HEK293 (cell line): ENCODE measurements around the gene STK40.

Experiments
- GLI2 ChIP-seq: fragments of 450-650 bp; formaldehyde crosslinking; IDR thresholded peaks from 2 replicates; pipeline ENCODE4; 2017; ENCODE audit warnings: missing biosample characterization, missing genetic modification characterization, low read depth, borderline replicate concordance
- KLF7 ChIP-seq: fragments of 450-650 bp; formaldehyde crosslinking; IDR thresholded peaks from 2 replicates; pipeline ENCODE4 v1.5.1; 2016; ENCODE audit warnings: missing biosample characterization, missing genetic modification characterization, borderline replicate concordance
- MYNN ChIP-seq: fragments of 450-650 bp; formaldehyde crosslinking; IDR thresholded peaks from 2 replicates; pipeline ENCODE4 v1.5.1; 2016; ENCODE audit warnings: missing biosample characterization, missing genetic modification characterization, borderline replicate concordance
- MZF1 ChIP-seq: fragments of 450-650 bp; formaldehyde crosslinking; IDR thresholded peaks from 2 replicates; pipeline ENCODE4 v1.5.1; 2017; ENCODE audit warnings: missing biosample characterization, missing genetic modification characterization, borderline replicate concordance
- RBAK ChIP-seq: fragments of 450-650 bp; formaldehyde crosslinking; IDR thresholded peaks from 2 replicates; pipeline ENCODE4 v1.5.1; 2016; ENCODE audit warnings: missing biosample characterization, missing genetic modification characterization
- SALL2 ChIP-seq: fragments of 450-650 bp; formaldehyde crosslinking; IDR thresholded peaks from 2 replicates; pipeline ENCODE4 v1.5.0; 2017; ENCODE audit warnings: missing biosample characterization, mild to moderate bottlenecking, missing genetic modification characterization, borderline replicate concordance
- SETDB1 ChIP-seq: IDR thresholded peaks from one replicate; pipeline ENCODE4 v1.6.1; 2017; ENCODE audit warnings: mild to moderate bottlenecking, low read length, moderate library complexity, mixed read lengths; ENCODE audit not compliant: insufficient read length
- SP7 ChIP-seq: fragments of 450-650 bp; formaldehyde crosslinking; IDR thresholded peaks from 2 replicates; pipeline ENCODE4 v1.5.1; 2016; ENCODE audit warnings: missing biosample characterization, missing genetic modification characterization
- ZBTB21 ChIP-seq: fragments of 450-650 bp; formaldehyde crosslinking; IDR thresholded peaks from 2 replicates; pipeline ENCODE4 v1.5.1; 2017; ENCODE audit warnings: missing biosample characterization, missing genetic modification characterization
- ZBTB7A ChIP-seq: fragments of 450-650 bp; formaldehyde crosslinking; IDR thresholded peaks from 2 replicates; pipeline ENCODE4 v1.5.1; 2016; ENCODE audit warnings: low read depth, missing biosample characterization, missing genetic modification characterization
- ZFP3 ChIP-seq: fragments of 450-650 bp; formaldehyde crosslinking; IDR thresholded peaks from 2 replicates; pipeline ENCODE4 v1.5.1; 2016; ENCODE audit warnings: low read depth, missing biosample characterization, missing genetic modification characterization
- ZFP41 ChIP-seq: fragments of 450-650 bp; formaldehyde crosslinking; IDR thresholded peaks from 2 replicates; pipeline ENCODE4 v1.5.1; 2016; ENCODE audit warnings: missing biosample characterization, missing genetic modification characterization, borderline replicate concordance
- ZNF211 ChIP-seq: fragments of 450-650 bp; formaldehyde crosslinking; IDR thresholded peaks from 2 replicates; pipeline ENCODE4 v1.5.1; 2016; ENCODE audit warnings: low read depth, missing biosample characterization, missing genetic modification characterization
- ZNF214 ChIP-seq: fragments of 450-650 bp; formaldehyde crosslinking; IDR thresholded peaks from 2 replicates; pipeline ENCODE4 v1.5.1; 2017; ENCODE audit warnings: missing biosample characterization, mild to moderate bottlenecking, missing genetic modification characterization, borderline replicate concordance
- ZNF248 ChIP-seq: fragments of 450-650 bp; formaldehyde crosslinking; IDR thresholded peaks from 2 replicates; pipeline ENCODE4 v1.5.1; 2017; ENCODE audit warnings: missing biosample characterization, missing genetic modification characterization
- ZNF292 ChIP-seq: fragments of 450-650 bp; formaldehyde crosslinking; IDR thresholded peaks from 2 replicates; pipeline ENCODE4 v1.5.1; 2016; ENCODE audit warnings: low read depth, missing biosample characterization, missing genetic modification characterization, borderline replicate concordance
- ZNF501 ChIP-seq: fragments of 450-650 bp; formaldehyde crosslinking; IDR thresholded peaks from 2 replicates; pipeline ENCODE4 v1.5.1; 2016; ENCODE audit warnings: missing biosample characterization, missing genetic modification characterization
- ZNF514 ChIP-seq: fragments of 450-650 bp; formaldehyde crosslinking; IDR thresholded peaks from 2 replicates; pipeline ENCODE4 v1.5.1; 2016; ENCODE audit warnings: missing biosample characterization, missing genetic modification characterization
- ZNF521 ChIP-seq: fragments of 450-650 bp; formaldehyde crosslinking; IDR thresholded peaks from 2 replicates; pipeline ENCODE4 v1.5.1; 2017; ENCODE audit warnings: missing biosample characterization, mild to moderate bottlenecking, missing genetic modification characterization
- ZNF555 ChIP-seq: fragments of 450-650 bp; formaldehyde crosslinking; conservative IDR thresholded peaks from 2 replicates; pipeline ENCODE4 v1.5.1; 2017; ENCODE audit warnings: missing biosample characterization, mild to moderate bottlenecking, missing genetic modification characterization, inconsistent platforms
- ZNF560 ChIP-seq: fragments of 450-650 bp; formaldehyde crosslinking; IDR thresholded peaks from 2 replicates; pipeline ENCODE4 v1.5.1; 2017; ENCODE audit warnings: missing biosample characterization, missing genetic modification characterization, borderline replicate concordance
- ZNF561 ChIP-seq: fragments of 450-650 bp; IDR thresholded peaks from 2 replicates; pipeline ENCODE4 v1.5.1; 2018; ENCODE audit warnings: missing biosample characterization, missing genetic modification characterization, borderline replicate concordance
- ZNF660 ChIP-seq: fragments of 450-650 bp; IDR thresholded peaks from 2 replicates; pipeline ENCODE4 v1.5.1; 2018; ENCODE audit warnings: missing biosample characterization, mild to moderate bottlenecking, missing genetic modification characterization
- ZNF830 ChIP-seq: fragments of 450-650 bp; IDR thresholded peaks from 2 replicates; pipeline ENCODE4 v1.5.0; 2018; ENCODE audit warnings: missing biosample characterization, missing genetic modification characterization, low read depth, mild to moderate bottlenecking, moderate library complexity
- ZSCAN16 ChIP-seq: fragments of 450-650 bp; formaldehyde crosslinking; IDR thresholded peaks from 2 replicates; pipeline ENCODE4 v1.5.1; 2016; ENCODE audit warnings: missing biosample characterization, missing genetic modification characterization
- TF ChIP-seq, protein P1 (sequence below): fragments of 450-650 bp; formaldehyde crosslinking; conservative IDR thresholded peaks from 2 replicates; pipeline ENCODE4 v1.5.1; 2016; ENCODE audit warnings: low read depth, missing biosample characterization, missing genetic modification characterization
- TF ChIP-seq, protein P2 (sequence below): fragments of 450-650 bp; formaldehyde crosslinking; IDR thresholded peaks from 2 replicates; pipeline ENCODE4 v1.5.1; 2016; ENCODE audit warnings: missing biosample characterization, missing genetic modification characterization, borderline replicate concordance
- TF ChIP-seq, protein P3 (sequence below): fragments of 450-650 bp; formaldehyde crosslinking; IDR thresholded peaks from 2 replicates; pipeline ENCODE4 v1.5.1; 2017; ENCODE audit warnings: missing biosample characterization, missing genetic modification characterization
- TF ChIP-seq, protein P4 (sequence below): IDR thresholded peaks from 2 replicates; pipeline ENCODE4 v1.6.1; 2011; ENCODE audit warnings: mild to moderate bottlenecking, low read depth, low read length, borderline replicate concordance
- TF ChIP-seq, protein P5 (sequence below): sonication (generic); formaldehyde crosslinking; IDR thresholded peaks from 2 replicates; pipeline ENCODE4 v1.8.1; 2022; ENCODE audit warnings: mild to moderate bottlenecking, moderate library complexity, missing genetic modification reagents

Gene STK40

DNA sequence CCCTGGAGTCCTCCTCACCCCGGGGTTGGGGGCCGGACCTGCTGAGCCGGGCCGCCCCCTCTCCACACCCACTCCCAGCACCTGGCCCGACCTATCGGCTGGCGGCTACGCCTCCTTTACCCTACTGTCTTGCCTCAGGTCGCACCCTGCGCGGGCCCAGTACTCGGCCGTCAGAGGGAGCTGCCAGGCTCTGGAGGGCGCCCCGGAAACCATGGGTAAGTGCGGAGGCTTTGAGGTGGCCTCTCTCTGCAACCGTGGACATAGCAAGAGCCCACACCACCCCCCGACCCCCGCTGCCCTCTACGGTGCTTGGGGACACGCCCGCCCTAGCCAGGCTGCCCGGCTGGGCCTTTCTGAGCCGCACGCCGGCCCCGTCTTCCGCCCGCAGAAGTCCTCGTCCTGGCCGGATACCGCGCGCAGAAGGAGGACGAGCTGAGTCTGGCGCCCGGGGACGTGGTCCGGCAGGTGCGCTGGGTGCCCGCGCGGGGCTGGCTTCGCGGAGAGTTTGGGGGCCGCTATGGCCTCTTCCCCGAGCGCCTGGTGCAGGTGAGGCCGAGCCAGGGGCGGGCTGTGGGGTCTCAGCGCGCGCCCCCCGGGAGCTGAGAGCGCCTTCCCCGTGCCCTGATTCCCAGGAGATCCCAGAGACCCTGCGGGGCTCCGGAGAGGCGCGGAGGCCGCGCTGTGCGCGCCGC lies 79.4 kb downstream of the STK40 start, which contains the start of gene SH3D21 (continued):
- no peak for TF ChIP-seq ZNF514
- no peak for TF ChIP-seq ZNF211 (tag by site-specific recombination)
- no peak for TF ChIP-seq RBAK (tag by site-specific recombination)
- no peak for TF ChIP-seq ZNF521
- TF ChIP-seq ZSCAN16 (tag by site-specific recombination), result no peak
- no peak for TF ChIP-seq ZNF292 (tag by site-specific recombination)
- TF ChIP-seq ZNF561 (tag by site-specific recombination), result no peak
- TF ChIP-seq ZNF555 (tag by site-specific recombination), result no peak
- TF ChIP-seq, protein P1, sequence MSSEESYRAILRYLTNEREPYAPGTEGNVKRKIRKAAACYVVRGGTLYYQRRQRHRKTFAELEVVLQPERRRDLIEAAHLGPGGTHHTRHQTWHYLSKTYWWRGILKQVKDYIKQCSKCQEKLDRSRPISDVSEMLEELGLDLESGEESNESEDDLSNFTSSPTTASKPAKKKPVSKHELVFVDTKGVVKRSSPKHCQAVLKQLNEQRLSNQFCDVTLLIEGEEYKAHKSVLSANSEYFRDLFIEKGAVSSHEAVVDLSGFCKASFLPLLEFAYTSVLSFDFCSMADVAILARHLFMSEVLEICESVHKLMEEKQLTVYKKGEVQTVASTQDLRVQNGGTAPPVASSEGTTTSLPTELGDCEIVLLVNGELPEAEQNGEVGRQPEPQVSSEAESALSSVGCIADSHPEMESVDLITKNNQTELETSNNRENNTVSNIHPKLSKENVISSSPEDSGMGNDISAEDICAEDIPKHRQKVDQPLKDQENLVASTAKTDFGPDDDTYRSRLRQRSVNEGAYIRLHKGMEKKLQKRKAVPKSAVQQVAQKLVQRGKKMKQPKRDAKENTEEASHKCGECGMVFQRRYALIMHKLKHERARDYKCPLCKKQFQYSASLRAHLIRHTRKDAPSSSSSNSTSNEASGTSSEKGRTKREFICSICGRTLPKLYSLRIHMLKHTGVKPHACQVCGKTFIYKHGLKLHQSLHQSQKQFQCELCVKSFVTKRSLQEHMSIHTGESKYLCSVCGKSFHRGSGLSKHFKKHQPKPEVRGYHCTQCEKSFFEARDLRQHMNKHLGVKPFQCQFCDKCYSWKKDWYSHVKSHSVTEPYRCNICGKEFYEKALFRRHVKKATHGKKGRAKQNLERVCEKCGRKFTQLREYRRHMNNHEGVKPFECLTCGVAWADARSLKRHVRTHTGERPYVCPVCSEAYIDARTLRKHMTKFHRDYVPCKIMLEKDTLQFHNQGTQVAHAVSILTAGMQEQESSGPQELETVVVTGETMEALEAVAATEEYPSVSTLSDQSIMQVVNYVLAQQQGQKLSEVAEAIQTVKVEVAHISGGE (tag by site-specific recombination), result no peak
- TF ChIP-seq SALL2 (tag by site-specific recombination), result no peak
- no peak for TF ChIP-seq SETDB1
- no peak for TF ChIP-seq ZFP41 (tag by site-specific recombination)
- TF ChIP-seq, protein P2, sequence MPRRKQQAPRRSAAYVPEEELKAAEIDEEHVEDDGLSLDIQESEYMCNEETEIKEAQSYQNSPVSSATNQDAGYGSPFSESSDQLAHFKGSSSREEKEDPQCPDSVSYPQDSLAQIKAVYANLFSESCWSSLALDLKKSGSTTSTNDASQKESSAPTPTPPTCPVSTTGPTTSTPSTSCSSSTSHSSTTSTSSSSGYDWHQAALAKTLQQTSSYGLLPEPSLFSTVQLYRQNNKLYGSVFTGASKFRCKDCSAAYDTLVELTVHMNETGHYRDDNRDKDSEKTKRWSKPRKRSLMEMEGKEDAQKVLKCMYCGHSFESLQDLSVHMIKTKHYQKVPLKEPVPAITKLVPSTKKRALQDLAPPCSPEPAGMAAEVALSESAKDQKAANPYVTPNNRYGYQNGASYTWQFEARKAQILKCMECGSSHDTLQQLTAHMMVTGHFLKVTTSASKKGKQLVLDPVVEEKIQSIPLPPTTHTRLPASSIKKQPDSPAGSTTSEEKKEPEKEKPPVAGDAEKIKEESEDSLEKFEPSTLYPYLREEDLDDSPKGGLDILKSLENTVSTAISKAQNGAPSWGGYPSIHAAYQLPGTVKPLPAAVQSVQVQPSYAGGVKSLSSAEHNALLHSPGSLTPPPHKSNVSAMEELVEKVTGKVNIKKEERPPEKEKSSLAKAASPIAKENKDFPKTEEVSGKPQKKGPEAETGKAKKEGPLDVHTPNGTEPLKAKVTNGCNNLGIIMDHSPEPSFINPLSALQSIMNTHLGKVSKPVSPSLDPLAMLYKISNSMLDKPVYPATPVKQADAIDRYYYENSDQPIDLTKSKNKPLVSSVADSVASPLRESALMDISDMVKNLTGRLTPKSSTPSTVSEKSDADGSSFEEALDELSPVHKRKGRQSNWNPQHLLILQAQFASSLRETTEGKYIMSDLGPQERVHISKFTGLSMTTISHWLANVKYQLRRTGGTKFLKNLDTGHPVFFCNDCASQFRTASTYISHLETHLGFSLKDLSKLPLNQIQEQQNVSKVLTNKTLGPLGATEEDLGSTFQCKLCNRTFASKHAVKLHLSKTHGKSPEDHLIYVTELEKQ, result no peak
- no peak for TF ChIP-seq MYNN (tag by site-specific recombination)
- no peak for TF ChIP-seq MZF1 (tag by site-specific recombination)
- TF ChIP-seq, protein P3, sequence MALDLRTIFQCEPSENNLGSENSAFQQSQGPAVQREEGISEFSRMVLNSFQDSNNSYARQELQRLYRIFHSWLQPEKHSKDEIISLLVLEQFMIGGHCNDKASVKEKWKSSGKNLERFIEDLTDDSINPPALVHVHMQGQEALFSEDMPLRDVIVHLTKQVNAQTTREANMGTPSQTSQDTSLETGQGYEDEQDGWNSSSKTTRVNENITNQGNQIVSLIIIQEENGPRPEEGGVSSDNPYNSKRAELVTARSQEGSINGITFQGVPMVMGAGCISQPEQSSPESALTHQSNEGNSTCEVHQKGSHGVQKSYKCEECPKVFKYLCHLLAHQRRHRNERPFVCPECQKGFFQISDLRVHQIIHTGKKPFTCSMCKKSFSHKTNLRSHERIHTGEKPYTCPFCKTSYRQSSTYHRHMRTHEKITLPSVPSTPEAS (tag by site-specific recombination), result no peak
- no peak for TF ChIP-seq ZBTB21 (tag by site-specific recombination)
- TF ChIP-seq ZFP3, result no peak
- TF ChIP-seq ZNF660 (tag by site-specific recombination), result no peak
- TF ChIP-seq ZBTB7A, result peak; percentile 59; the same call in 1 of the 2 replicates
- TF ChIP-seq SP7 (tag by site-specific recombination), result no peak
- TF ChIP-seq, protein P4, sequence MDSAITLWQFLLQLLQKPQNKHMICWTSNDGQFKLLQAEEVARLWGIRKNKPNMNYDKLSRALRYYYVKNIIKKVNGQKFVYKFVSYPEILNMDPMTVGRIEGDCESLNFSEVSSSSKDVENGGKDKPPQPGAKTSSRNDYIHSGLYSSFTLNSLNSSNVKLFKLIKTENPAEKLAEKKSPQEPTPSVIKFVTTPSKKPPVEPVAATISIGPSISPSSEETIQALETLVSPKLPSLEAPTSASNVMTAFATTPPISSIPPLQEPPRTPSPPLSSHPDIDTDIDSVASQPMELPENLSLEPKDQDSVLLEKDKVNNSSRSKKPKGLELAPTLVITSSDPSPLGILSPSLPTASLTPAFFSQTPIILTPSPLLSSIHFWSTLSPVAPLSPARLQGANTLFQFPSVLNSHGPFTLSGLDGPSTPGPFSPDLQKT, result no peak
- TF ChIP-seq ZNF248 (tag by site-specific recombination), result no peak
- TF ChIP-seq KLF7 (tag by site-specific recombination), result 0 out of 2 replicates have a peak, but pooled peaks have one; percentile 41
- peak; percentile 57; the same call in 1 of the 2 replicates for TF ChIP-seq ZNF501 (tag by site-specific recombination)
- no peak for TF ChIP-seq ZNF214
- TF ChIP-seq ZNF830 (tag by site-specific recombination), result no peak
- TF ChIP-seq GLI2 (tag by site-specific recombination), result no peak
- TF ChIP-seq ZNF560 (tag by site-specific recombination), result no peak
- TF ChIP-seq, protein P5, sequence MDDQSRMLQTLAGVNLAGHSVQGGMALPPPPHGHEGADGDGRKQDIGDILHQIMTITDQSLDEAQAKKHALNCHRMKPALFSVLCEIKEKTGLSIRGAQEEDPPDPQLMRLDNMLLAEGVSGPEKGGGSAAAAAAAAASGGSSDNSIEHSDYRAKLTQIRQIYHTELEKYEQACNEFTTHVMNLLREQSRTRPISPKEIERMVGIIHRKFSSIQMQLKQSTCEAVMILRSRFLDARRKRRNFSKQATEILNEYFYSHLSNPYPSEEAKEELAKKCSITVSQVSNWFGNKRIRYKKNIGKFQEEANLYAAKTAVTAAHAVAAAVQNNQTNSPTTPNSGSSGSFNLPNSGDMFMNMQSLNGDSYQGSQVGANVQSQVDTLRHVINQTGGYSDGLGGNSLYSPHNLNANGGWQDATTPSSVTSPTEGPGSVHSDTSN, result 0 out of 2 replicates have a peak, but pooled peaks have one; percentile 38
